Osteoblast (primary cell): ENCODE data around the gene NEUROD4. TPM values are rescaled to one million over a fixed set of nuclear protein-coding genes. Genes with fewer than 3 reads are reported as not detected.

Experiments used
- DNase-seq: peaks from one replicate; pipeline ENCODE4 v3.0.0; 2011; ENCODE audit warnings: low spot score, mixed read lengths; ENCODE audit not compliant: insufficient read length; ENCODE audit errors: missing footprints
- H2AFZ ChIP-seq: 2 replicates; pipeline ENCODE4 v1.6.0; 2011; ENCODE audit warnings: mild to moderate bottlenecking, low read length
- H3K27ac ChIP-seq: 2 replicates; pipeline ENCODE4 v1.5.1; 2011; ENCODE audit warnings: mild to moderate bottlenecking, low read depth, low read length, moderate library complexity
- H3K27me3 ChIP-seq: 2 replicates; pipeline ENCODE4 v1.6.0; 2012; ENCODE audit warnings: mild to moderate bottlenecking, control low read depth, inconsistent platforms, low read length, moderate library complexity; ENCODE audit not compliant: insufficient read depth
- H3K36me3 ChIP-seq: 2 replicates; pipeline ENCODE4 v1.5.1; 2011; ENCODE audit warnings: mild to moderate bottlenecking, low read length, control low read depth, moderate library complexity; ENCODE audit not compliant: insufficient read depth
- H3K4me1 ChIP-seq: 2 replicates; pipeline ENCODE4 v1.5.1; 2011; ENCODE audit warnings: mild to moderate bottlenecking, low read length, control low read depth, moderate library complexity; ENCODE audit not compliant: insufficient read depth
- H3K4me2 ChIP-seq: 2 replicates; pipeline ENCODE4 v1.6.0; 2011; ENCODE audit warnings: mild to moderate bottlenecking, low read length; ENCODE audit not compliant: insufficient read depth
- H3K4me3 ChIP-seq: fragments of 200-600 bp; sonication (generic); 3 replicates; pipeline ENCODE4 v1.5.1; 2012; ENCODE audit warnings: mild to moderate bottlenecking, low read length, inconsistent platforms; ENCODE audit not compliant: insufficient read depth
- H3K79me2 ChIP-seq: 2 replicates; pipeline ENCODE4 v1.6.0; 2012; ENCODE audit warnings: mild to moderate bottlenecking, low read length, control low read depth, inconsistent platforms; ENCODE audit not compliant: insufficient read depth
- H3K9me3 ChIP-seq: 2 replicates; pipeline ENCODE4 v1.5.1; 2011; ENCODE audit warnings: low read depth, low read length, control low read depth
- H4K20me1 ChIP-seq: 2 replicates; pipeline ENCODE4 v1.6.0; 2012; ENCODE audit warnings: mild to moderate bottlenecking, low read length, control low read depth; ENCODE audit not compliant: insufficient read depth
- CTCF ChIP-seq: IDR thresholded peaks from 2 replicates; pipeline ENCODE4 v1.5.1; 2011; ENCODE audit warnings: mild to moderate bottlenecking, low read depth, low read length, moderate library complexity; ENCODE audit errors: extremely low read depth
- total RNA-seq: library from RNA; depleted of rRNA; stranded (reverse); fragments of >200 nt; gene quantifications from 2 replicates; pipeline ENCODE4 v1.2.3, GENCODE V29; 2012

Gene NEUROD4
- total RNA-seq, 1 donor, result not detected

- H3K9me3 ChIP-seq, result no peaks in the 10 kb centered on the region
- H2AFZ ChIP-seq, result no peak overlapping the region
- H3K4me2 ChIP-seq, result no peak overlapping the region
- no peaks in the 10 kb centered on the region for H3K36me3 ChIP-seq
- no peak overlapping the region for H3K4me3 ChIP-seq
- no peak for DNase-seq
- H3K27me3 ChIP-seq, result peaks cover 3% of the 10 kb centered on the region
- no peaks in the 10 kb centered on the region for H3K79me2 ChIP-seq
- no peak overlapping the region for H3K27ac ChIP-seq
- TF ChIP-seq CTCF, result no peak
- no peaks in the 10 kb centered on the region for H3K4me1 ChIP-seq
- H4K20me1 ChIP-seq, result no peaks in the 10 kb centered on the region
Measured at GRCh38 chr12:55060470-55060869, 40.7 kb downstream of the NEUROD4 start.

- Histone ChIP-seq H3K27ac (no peak overlapping the region), H3K4me2 (no peak overlapping the region), H2AFZ (no peak overlapping the region), H3K4me3 (no peak overlapping the region), H4K20me1 (no peaks in the 10 kb centered on the region), H3K9me3 (no peaks in the 10 kb centered on the region), H3K27me3 (peaks cover 3% of the 10 kb centered on the region), H3K79me2 (no peaks in the 10 kb centered on the region), H3K4me1 (no peaks in the 10 kb centered on the region), H3K36me3 (no peaks in the 10 kb centered on the region)
- DNase-seq, result no peak
- no peak for TF ChIP-seq CTCF
Measured at GRCh38 chr12:55061024-55061423, 41.2 kb downstream of the NEUROD4 start.

- no peak for DNase-seq
- Histone ChIP-seq H3K27ac (no peak overlapping the region), H3K79me2 (no peaks in the 10 kb centered on the region), H2AFZ (no peak overlapping the region), H3K4me2 (no peak overlapping the region), H3K4me3 (no peak overlapping the region), H3K9me3 (no peaks in the 10 kb centered on the region), H4K20me1 (no peaks in the 10 kb centered on the region), H3K36me3 (no peaks in the 10 kb centered on the region), H3K27me3 (peaks cover 3% of the 10 kb centered on the region), H3K4me1 (no peaks in the 10 kb centered on the region)
- no peak for TF ChIP-seq CTCF
Measured at GRCh38 chr12:55063291-55063690, 43.5 kb downstream of the NEUROD4 start.

- Histone ChIP-seq H3K79me2 (no peaks in the 10 kb centered on the region), H3K4me2 (no peak overlapping the region), H3K4me3 (no peak overlapping the region), H3K4me1 (no peaks in the 10 kb centered on the region), H3K9me3 (no peaks in the 10 kb centered on the region), H3K27me3 (no peaks in the 10 kb centered on the region), H4K20me1 (no peaks in the 10 kb centered on the region), H2AFZ (no peak overlapping the region), H3K27ac (no peak overlapping the region), H3K36me3 (no peaks in the 10 kb centered on the region)
- DNase-seq, result no peak
- no peak for TF ChIP-seq CTCF
Measured at GRCh38 chr12:55065535-55065934, 45.8 kb downstream of the NEUROD4 start.
